HepG2 (cell line): ENCODE results near the gene ALDH1L2. TPM values are rescaled to one million over a fixed set of nuclear protein-coding genes. Genes with fewer than 3 reads are reported as not detected.

Source experiments
- ATAC-seq: fragments of 200-7000 bp; cut with Tn5 transposase; 3 replicates; pipeline ENCODE4 v1.9.1; 2020; ENCODE audit warnings: mild to moderate bottlenecking, moderate library complexity
- BruUV-seq: library from RNA; stranded (reverse); fragments of 400-500 nt; replicated peaks from 2 replicates; lab custom pipeline; 2021; lab: Mats Ljungman, UMichigan
- CTCF ChIA-PET: fragments of 300-600 bp; formaldehyde crosslinking; extraction: SDS; loops from one replicate; lab custom pipeline; 2021; ENCODE audit warnings: low total read pairs, inconsistent platforms, low intra/inter-chr PET ratio; lab: Yijun Ruan, JAX
- POLR2A ChIA-PET: fragments of 350-600 bp; sonication (Branson Sonifier 250); formaldehyde crosslinking; loops from one replicate; lab custom pipeline; 2020; ENCODE audit warnings: antibody characterized with exemption, inconsistent platforms; lab: Yijun Ruan, JAX
- DNase-seq: peaks from one replicate; pipeline ENCODE4 v3.0.0-alpha.2; 2015; ENCODE audit warnings: low spot score
- FAIRE-seq: peaks from 3 replicates; lab custom pipeline; 2011; peaks lifted over from hg19 to GRCh38; lab: Jason Lieb, UNC
- H2AFZ ChIP-seq: one replicate; pipeline ENCODE4 v1.6.1; 2011; ENCODE audit warnings: low read length, inconsistent platforms
- H3K27ac ChIP-seq: fragments of 300-600 bp; 3 replicates; pipeline ENCODE4 v1.8.0; 2011; ENCODE audit warnings: mixed run types, mild to moderate bottlenecking, mixed read lengths, low read length, inconsistent platforms; ENCODE audit not compliant: insufficient read depth; ENCODE audit errors: extremely low read length
- H3K27me3 ChIP-seq, 2 experiments: fragments of 200-600 bp in 1 of 2; 2 replicates in 1 of 2; 3 replicates in 1 of 2; pipeline versions ENCODE4 v1.6.0 to v1.8.0; 2011; ENCODE audit warnings: low read length in 2 of 2, mild to moderate bottlenecking in 2 of 2, moderate library complexity in 2 of 2, inconsistent platforms in 1 of 2; ENCODE audit not compliant: insufficient read depth in 2 of 2, control insufficient read depth in 1 of 2
- H3K36me3 ChIP-seq, 2 experiments: fragments of 200-600 bp in 1 of 2; replicated peaks in 1 of 2; 2 replicates in 1 of 2; 3 replicates in 1 of 2; pipeline versions ENCODE4 v1.5.1 to v1.8.0; 2011; ENCODE audit warnings: low read length in 2 of 2, inconsistent platforms in 1 of 2; ENCODE audit not compliant: insufficient read depth in 2 of 2, control insufficient read depth in 1 of 2
- H3K4me1 ChIP-seq: 2 replicates; pipeline ENCODE4 v1.5.1; 2012; ENCODE audit warnings: low read length, inconsistent platforms; ENCODE audit not compliant: insufficient read depth
- H3K4me2 ChIP-seq: 2 replicates; pipeline ENCODE4 v1.6.0; 2011; ENCODE audit warnings: low read depth, low read length, inconsistent platforms
- H3K4me3 ChIP-seq, 3 experiments: fragments of 200-600 bp in 1 of 3; sonication (generic), shearing (Covaris generic) in 1 of 3; replicated peaks in 1 of 3; 2 replicates each; pipeline ENCODE4 v1.5.1; 2011 to 2016; ENCODE audit warnings: low read length in 3 of 3, inconsistent platforms in 2 of 3, low read depth in 2 of 3, mild to moderate bottlenecking in 2 of 3, control low read depth in 1 of 3, mixed read lengths in 1 of 3; ENCODE audit not compliant: insufficient read depth in 1 of 3
- H3K79me2 ChIP-seq: one replicate; pipeline ENCODE4 v1.6.1; 2011; ENCODE audit warnings: low read length, inconsistent platforms; ENCODE audit not compliant: insufficient read depth
- H3K9ac ChIP-seq: 2 replicates; pipeline ENCODE4 v1.6.0; 2011; ENCODE audit warnings: mild to moderate bottlenecking, low read depth, low read length, inconsistent platforms; ENCODE audit not compliant: insufficient read depth
- H3K9me3 ChIP-seq: 2 replicates; pipeline ENCODE4 v1.5.1; 2012; ENCODE audit warnings: mild to moderate bottlenecking, low read length
- H4K20me1 ChIP-seq: 2 replicates; pipeline ENCODE4 v1.6.0; 2011; ENCODE audit warnings: inconsistent platforms, mild to moderate bottlenecking, low read length, moderate library complexity; ENCODE audit not compliant: insufficient read depth
- ARHGAP35 ChIP-seq: sonication (generic); formaldehyde crosslinking; IDR thresholded peaks from 2 replicates; pipeline ENCODE4 v1.9.0; 2022; ENCODE audit warnings: mild to moderate bottlenecking, inconsistent platforms, moderate library complexity, missing genetic modification reagents, borderline replicate concordance
- ARNT2 ChIP-seq: sonication (generic); formaldehyde crosslinking; IDR thresholded peaks from 2 replicates; pipeline ENCODE4 v1.8.0; 2022; ENCODE audit warnings: mild to moderate bottlenecking, low read depth, missing genetic modification reagents, moderate library complexity
- FOXJ3 ChIP-seq: sonication (generic); formaldehyde crosslinking; IDR thresholded peaks from 2 replicates; pipeline ENCODE4 v1.4.0; 2020; ENCODE audit warnings: missing genetic modification reagents, mild to moderate bottlenecking, borderline replicate concordance
- GABPA ChIP-seq, 2 experiments: IDR thresholded peaks; 2 replicates each; pipeline ENCODE4 v1.6.1; 2011 to 2016; ENCODE audit warnings: low read depth in 2 of 2, low read length in 1 of 2, missing biosample characterization in 1 of 2, missing genetic modification characterization in 1 of 2
- HNRNPL ChIP-seq: fragments of 200-400 bp; formaldehyde crosslinking; IDR thresholded peaks from 2 replicates; pipeline ENCODE4 v1.6.1; 2017; ENCODE audit warnings: mild to moderate bottlenecking, low read depth, low read length
- KDM2A ChIP-seq: sonication (generic); formaldehyde crosslinking; IDR thresholded peaks from 2 replicates; pipeline ENCODE4 v1.4.0; 2020; ENCODE audit warnings: low read depth, missing genetic modification reagents, borderline replicate concordance
- KLF16 ChIP-seq, 2 experiments: sonication (generic) in 1 of 2; formaldehyde crosslinking in 1 of 2; IDR thresholded peaks; 2 replicates each; pipeline versions ENCODE4 v1.6.1 to v1.8.0; 2016 to 2023; ENCODE audit warnings: missing genetic modification reagents in 2 of 2, missing compliant biosample characterization in 1 of 2
- MBD4 ChIP-seq: IDR thresholded peaks from 2 replicates; pipeline ENCODE4 v1.6.1; 2012; ENCODE audit warnings: low read length, inconsistent platforms, borderline replicate concordance
- NFIC ChIP-seq: IDR thresholded peaks from 2 replicates; pipeline ENCODE4 v1.6.1; 2012; ENCODE audit warnings: mild to moderate bottlenecking, low read length, inconsistent platforms
- RXRB ChIP-seq: IDR thresholded peaks from 2 replicates; pipeline ENCODE4 v1.6.1; 2016; ENCODE audit warnings: borderline replicate concordance, missing genetic modification reagents, missing compliant biosample characterization
- SALL1 ChIP-seq: sonication (generic); formaldehyde crosslinking; IDR thresholded peaks from 2 replicates; pipeline ENCODE4 v1.8.0; 2022; ENCODE audit warnings: mild to moderate bottlenecking, missing genetic modification reagents
- SSRP1 ChIP-seq: IDR thresholded peaks from 2 replicates; pipeline ENCODE4 v1.6.1; 2016; ENCODE audit warnings: control low read depth
- ZIK1 ChIP-seq: sonication (generic); formaldehyde crosslinking; IDR thresholded peaks from 2 replicates; pipeline ENCODE4 v1.5.0; 2020; ENCODE audit warnings: mild to moderate bottlenecking, low read depth, missing genetic modification reagents, borderline replicate concordance
- ZNF12 ChIP-seq: sonication (generic); formaldehyde crosslinking; IDR thresholded peaks from 2 replicates; pipeline ENCODE4 v1.5.0; 2020; ENCODE audit warnings: missing genetic modification reagents
- ZNF207 ChIP-seq: fragments of 450-650 bp; IDR thresholded peaks from 2 replicates; pipeline ENCODE4 v1.6.1; 2016; ENCODE audit warnings: antibody characterized with exemption, borderline replicate concordance
- ZSCAN12 ChIP-seq: sonication (generic); formaldehyde crosslinking; IDR thresholded peaks from 2 replicates; pipeline ENCODE4 v1.9.0; 2021; ENCODE audit warnings: mild to moderate bottlenecking, missing genetic modification reagents
- WGBS: methylation state at CpG from one replicate; pipeline ENCODE4 v1.1.6; 2017; ENCODE audit warnings: low lambda C conversion rate; 5-methylcytosine and 5-hydroxymethylcytosine counted together
- in situ Hi-C: cut with HindIII; loops from 2 replicates; pipeline ENCODE4 v1.10.0; 2017; ENCODE audit warnings: low pct_unique_long_range_greater_than_20kb; ENCODE audit not compliant: extremely low pct_ligation_motif_present
- intact Hi-C: fragments of 100-400 bp; cut with micrococcal nuclease; formaldehyde crosslinking; loops from one replicate; pipeline ENCODE4 v1.10.0; 2022; ENCODE audit not compliant: unreplicated experiment
- polyA plus RNA-seq, 8 experiments: library from polyadenylated mRNA; depleted of rRNA in 3 of 8; stranded (reverse) in 7 of 8; unstranded in 1 of 8; fragments of >200 nt; fragmentation: Illumina TruSeq in 4 of 8; extraction: Trizol in 4 of 8; gene quantifications; 2 replicates each; pipeline versions ENCODE4 v1.2.1 to v1.2.3, GENCODE V29; 2011 to 2016; ENCODE audit warnings: low read depth in 4 of 8, missing spikeins in 1 of 8, mixed read lengths in 1 of 8; ENCODE audit not compliant: insufficient read depth in 1 of 8
- total RNA-seq, 5 experiments: library from RNA; depleted of rRNA; stranded (reverse); fragments of >200 nt; fragmentation: Illumina TruSeq; extraction: Trizol; gene quantifications; 2 replicates each; pipeline ENCODE4 v1.2.3, GENCODE V29; 2016; ENCODE audit warnings: low read depth in 1 of 5
- TF ChIP-seq, protein P1 (sequence below): sonication (generic); formaldehyde crosslinking; IDR thresholded peaks from 2 replicates; pipeline ENCODE4 v1.5.0; 2020; ENCODE audit warnings: missing genetic modification reagents
- TF ChIP-seq, protein P2 (sequence below): sonication (generic); formaldehyde crosslinking; IDR thresholded peaks from 2 replicates; pipeline ENCODE4 v1.5.1; 2020; ENCODE audit warnings: missing genetic modification reagents, mild to moderate bottlenecking, borderline replicate concordance
- TF ChIP-seq, protein P3 (sequence below): sonication (generic); formaldehyde crosslinking; IDR thresholded peaks from 2 replicates; pipeline ENCODE4 v1.5.0; 2020; ENCODE audit warnings: mild to moderate bottlenecking, missing genetic modification reagents, borderline replicate concordance

Gene ALDH1L2
- total and polyA plus RNA-seq, 2 of the 13 experiments (the other 11 are each of a cell fraction or from before 2014, with no cell fraction given), result 0.40 to 4.6 TPM

DNA sequence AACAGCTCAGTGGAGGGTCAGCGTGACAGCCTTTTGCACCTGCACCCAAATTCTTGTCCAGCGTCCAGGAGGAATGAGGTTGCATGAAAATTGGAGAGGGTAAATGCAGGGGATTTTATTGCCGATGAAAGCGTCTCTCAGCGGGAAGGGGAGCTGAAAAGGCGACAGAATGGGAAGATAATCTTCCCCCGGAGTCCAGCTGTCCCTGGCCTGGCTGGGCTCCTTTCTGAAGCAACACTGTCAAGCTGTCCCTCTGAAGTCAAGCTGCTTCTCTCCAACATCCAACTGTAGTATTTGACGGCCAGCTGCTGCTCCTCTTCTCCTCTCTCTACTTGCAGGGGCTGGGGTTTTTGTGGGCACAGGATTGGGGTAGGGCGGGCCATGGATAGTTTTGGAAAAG, 65.5 kb downstream of the ALDH1L2 start:
- Histone ChIP-seq H3K79me2 (no peaks in the 10 kb centered on the region), H3K9me3 (no peaks in the 10 kb centered on the region), H3K9ac (no peak overlapping the region), H3K4me1 (peaks cover 6% of the 10 kb centered on the region; the same call in 1 of the 2 replicates), H3K4me2 (no peak overlapping the region), H3K36me3 (peaks cover 0 to 7% of the 10 kb centered on the region in 2 experiments; a peak in 1 of 5 replicates), H4K20me1 (no peaks in the 10 kb centered on the region), H2AFZ (no peak overlapping the region), H3K4me3 (no peak overlapping the region), H3K27ac (no peak overlapping the region), H3K27me3 (no peaks in the 10 kb centered on the region)
- DNase-seq (no peak), FAIRE-seq (no peak), ATAC-seq (no peak)
- no TSS peak for BruUV-seq
- POLR2A ChIA-PET, result no interaction called here
- CTCF ChIA-PET, result no interaction called here
- intact Hi-C loops (no loop called here), in situ Hi-C loops (no loop called here)
- 98% methylated on average over 9 of the region's 9 CpGs for WGBS
- TF ChIP-seq ZIK1 (CRISPR knock-in tag) (no peak), NFIC (no peak), ZSCAN12 (CRISPR knock-in tag) (no peak), SSRP1 (CRISPR knock-in tag) (no peak), MBD4 (no peak), RXRB (CRISPR knock-in tag) (no peak), SALL1 (CRISPR knock-in tag) (no peak), KDM2A (CRISPR knock-in tag) (no peak), KLF16 (CRISPR knock-in tag; IDR thresholded peaks at IDR 0.05) (no peak), ARHGAP35 (no peak), FOXJ3 (CRISPR knock-in tag) (no peak), ARNT2 (CRISPR knock-in tag) (no peak), ZNF207 (no peak), ZNF12 (no peak), HNRNPL (no peak), GABPA (IDR thresholded peaks at IDR 0.05; ENCODE audit: low read depth, low read length) (no peak), GABPA (CRISPR knock-in tag; IDR thresholded peaks at IDR 0.05; ENCODE audit: low read depth) (no peak)
- TF ChIP-seq, protein P1, sequence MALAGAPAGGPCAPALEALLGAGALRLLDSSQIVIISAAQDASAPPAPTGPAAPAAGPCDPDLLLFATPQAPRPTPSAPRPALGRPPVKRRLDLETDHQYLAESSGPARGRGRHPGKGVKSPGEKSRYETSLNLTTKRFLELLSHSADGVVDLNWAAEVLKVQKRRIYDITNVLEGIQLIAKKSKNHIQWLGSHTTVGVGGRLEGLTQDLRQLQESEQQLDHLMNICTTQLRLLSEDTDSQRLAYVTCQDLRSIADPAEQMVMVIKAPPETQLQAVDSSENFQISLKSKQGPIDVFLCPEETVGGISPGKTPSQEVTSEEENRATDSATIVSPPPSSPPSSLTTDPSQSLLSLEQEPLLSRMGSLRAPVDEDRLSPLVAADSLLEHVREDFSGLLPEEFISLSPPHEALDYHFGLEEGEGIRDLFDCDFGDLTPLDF (CRISPR knock-in tag), result no peak
- TF ChIP-seq, protein P2, sequence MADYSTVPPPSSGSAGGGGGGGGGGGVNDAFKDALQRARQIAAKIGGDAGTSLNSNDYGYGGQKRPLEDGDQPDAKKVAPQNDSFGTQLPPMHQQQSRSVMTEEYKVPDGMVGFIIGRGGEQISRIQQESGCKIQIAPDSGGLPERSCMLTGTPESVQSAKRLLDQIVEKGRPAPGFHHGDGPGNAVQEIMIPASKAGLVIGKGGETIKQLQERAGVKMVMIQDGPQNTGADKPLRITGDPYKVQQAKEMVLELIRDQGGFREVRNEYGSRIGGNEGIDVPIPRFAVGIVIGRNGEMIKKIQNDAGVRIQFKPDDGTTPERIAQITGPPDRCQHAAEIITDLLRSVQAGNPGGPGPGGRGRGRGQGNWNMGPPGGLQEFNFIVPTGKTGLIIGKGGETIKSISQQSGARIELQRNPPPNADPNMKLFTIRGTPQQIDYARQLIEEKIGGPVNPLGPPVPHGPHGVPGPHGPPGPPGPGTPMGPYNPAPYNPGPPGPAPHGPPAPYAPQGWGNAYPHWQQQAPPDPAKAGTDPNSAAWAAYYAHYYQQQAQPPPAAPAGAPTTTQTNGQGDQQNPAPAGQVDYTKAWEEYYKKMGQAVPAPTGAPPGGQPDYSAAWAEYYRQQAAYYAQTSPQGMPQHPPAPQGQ, result no peak
- TF ChIP-seq, protein P3, sequence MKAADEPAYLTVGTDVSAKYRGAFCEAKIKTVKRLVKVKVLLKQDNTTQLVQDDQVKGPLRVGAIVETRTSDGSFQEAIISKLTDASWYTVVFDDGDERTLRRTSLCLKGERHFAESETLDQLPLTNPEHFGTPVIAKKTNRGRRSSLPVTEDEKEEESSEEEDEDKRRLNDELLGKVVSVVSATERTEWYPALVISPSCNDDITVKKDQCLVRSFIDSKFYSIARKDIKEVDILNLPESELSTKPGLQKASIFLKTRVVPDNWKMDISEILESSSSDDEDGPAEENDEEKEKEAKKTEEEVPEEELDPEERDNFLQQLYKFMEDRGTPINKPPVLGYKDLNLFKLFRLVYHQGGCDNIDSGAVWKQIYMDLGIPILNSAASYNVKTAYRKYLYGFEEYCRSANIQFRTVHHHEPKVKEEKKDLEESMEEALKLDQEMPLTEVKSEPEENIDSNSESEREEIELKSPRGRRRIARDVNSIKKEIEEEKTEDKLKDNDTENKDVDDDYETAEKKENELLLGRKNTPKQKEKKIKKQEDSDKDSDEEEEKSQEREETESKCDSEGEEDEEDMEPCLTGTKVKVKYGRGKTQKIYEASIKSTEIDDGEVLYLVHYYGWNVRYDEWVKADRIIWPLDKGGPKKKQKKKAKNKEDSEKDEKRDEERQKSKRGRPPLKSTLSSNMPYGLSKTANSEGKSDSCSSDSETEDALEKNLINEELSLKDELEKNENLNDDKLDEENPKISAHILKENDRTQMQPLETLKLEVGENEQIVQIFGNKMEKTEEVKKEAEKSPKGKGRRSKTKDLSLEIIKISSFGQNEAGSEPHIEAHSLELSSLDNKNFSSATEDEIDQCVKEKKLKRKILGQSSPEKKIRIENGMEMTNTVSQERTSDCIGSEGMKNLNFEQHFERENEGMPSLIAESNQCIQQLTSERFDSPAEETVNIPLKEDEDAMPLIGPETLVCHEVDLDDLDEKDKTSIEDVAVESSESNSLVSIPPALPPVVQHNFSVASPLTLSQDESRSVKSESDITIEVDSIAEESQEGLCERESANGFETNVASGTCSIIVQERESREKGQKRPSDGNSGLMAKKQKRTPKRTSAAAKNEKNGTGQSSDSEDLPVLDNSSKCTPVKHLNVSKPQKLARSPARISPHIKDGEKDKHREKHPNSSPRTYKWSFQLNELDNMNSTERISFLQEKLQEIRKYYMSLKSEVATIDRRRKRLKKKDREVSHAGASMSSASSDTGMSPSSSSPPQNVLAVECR (CRISPR knock-in tag), result no peak
